ENCODE results near the gene ADGRG7. TPM values are rescaled to one million over a fixed set of nuclear protein-coding genes. Genes with fewer than 3 reads are reported as not detected.

The ADGRG7 gene
- total and polyA plus RNA-seq, 10 donors, result not detected

DNA sequence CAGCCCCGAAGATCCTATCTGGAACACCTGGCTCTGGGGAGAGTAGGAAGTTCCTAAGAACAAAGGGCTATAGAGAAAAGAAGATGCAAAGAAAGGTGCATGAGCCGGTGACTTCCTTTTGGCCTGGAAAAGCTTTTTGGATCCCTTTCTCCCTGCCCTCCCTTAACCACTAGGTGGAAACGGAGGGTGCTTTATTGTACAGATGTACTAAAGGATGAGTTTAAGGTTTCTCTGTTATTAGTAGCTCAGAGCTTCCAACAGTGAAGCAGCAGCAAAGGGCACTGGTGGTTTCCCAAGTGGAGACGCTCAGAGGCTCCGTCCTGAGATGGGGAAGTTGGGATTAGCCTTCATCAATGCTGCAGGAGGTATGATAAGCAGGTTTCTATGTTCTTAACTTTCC is 5.9 kb upstream of the ADGRG7 start:
- TF ChIP-seq, protein P1, sequence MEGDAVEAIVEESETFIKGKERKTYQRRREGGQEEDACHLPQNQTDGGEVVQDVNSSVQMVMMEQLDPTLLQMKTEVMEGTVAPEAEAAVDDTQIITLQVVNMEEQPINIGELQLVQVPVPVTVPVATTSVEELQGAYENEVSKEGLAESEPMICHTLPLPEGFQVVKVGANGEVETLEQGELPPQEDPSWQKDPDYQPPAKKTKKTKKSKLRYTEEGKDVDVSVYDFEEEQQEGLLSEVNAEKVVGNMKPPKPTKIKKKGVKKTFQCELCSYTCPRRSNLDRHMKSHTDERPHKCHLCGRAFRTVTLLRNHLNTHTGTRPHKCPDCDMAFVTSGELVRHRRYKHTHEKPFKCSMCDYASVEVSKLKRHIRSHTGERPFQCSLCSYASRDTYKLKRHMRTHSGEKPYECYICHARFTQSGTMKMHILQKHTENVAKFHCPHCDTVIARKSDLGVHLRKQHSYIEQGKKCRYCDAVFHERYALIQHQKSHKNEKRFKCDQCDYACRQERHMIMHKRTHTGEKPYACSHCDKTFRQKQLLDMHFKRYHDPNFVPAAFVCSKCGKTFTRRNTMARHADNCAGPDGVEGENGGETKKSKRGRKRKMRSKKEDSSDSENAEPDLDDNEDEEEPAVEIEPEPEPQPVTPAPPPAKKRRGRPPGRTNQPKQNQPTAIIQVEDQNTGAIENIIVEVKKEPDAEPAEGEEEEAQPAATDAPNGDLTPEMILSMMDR (IDR thresholded peaks at IDR 0.05 in 8 of 11, conservative IDR thresholded peaks at IDR 0.05 in 3 of 11), result no peak
- TF ChIP-seq POLR2A (IDR thresholded peaks at IDR 0.05) (no peak), POLR2AphosphoS5 (IDR thresholded peaks at IDR 0.05) (no peak)
- DNase-seq, result no peak
- Histone ChIP-seq H3K4me1 (peaks cover 0 to 19% (median 10%) of the 10 kb centered on the region in 6 donors), H3K9me3 (peaks cover 0 to 11% (median 2%) of the 10 kb centered on the region in 8 donors), H3K4me3 (peak overlapping the region in 4 of 8 donors; percentile 4 to 52 (median 16)), H3K27ac (peak overlapping the region; percentile 22 to 75 (median 68)), H3K36me3 (no peaks in the 10 kb centered on the region), H3K27me3 (replicated peaks in 1 of 7) (no peaks in the 10 kb centered on the region)
- intact Hi-C loops (cut with DNase I; ENCODE audit: low total_unique reads), result no loop called here
- WGBS, 5 donors, result 28 to 49% (median 34%) methylated on average over 5 of the region's 5 CpGs

DNA sequence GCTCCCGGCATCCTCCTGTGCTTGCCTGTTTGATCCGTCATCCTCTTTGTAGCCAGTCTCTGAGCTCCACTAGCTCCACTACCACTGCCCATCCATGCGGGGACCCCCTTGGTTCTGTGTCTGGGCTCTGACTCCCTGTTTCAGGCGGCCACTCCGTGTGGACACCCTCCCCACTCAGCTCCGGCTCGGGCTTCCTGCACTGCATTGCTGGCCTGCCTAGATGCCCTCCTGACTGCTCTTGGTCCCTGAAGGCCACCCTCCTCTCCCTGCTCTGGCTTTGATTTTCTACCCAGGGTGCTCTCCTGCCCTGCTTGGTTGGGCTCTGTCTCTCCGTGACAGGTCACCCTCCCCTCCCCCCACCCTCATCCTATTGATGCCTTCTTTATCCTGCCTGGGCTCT is 4.0 kb upstream of the ADGRG7 start:
- TF ChIP-seq, protein P1 (IDR thresholded peaks at IDR 0.05 in 8 of 11, conservative IDR thresholded peaks at IDR 0.05 in 3 of 11), result no peak
- TF ChIP-seq POLR2AphosphoS5 (IDR thresholded peaks at IDR 0.05) (no peak), POLR2A (IDR thresholded peaks at IDR 0.05) (no peak)
- no peak overlapping the region for H3K4me3 ChIP-seq
- H3K36me3 ChIP-seq, result no peaks in the 10 kb centered on the region
- peaks cover 0 to 5% (median 0%) of the 10 kb centered on the region in 8 donors for H3K9me3 ChIP-seq
- peaks cover 0 to 2% (median 0%) of the 10 kb centered on the region in 7 donors for H3K27me3 ChIP-seq (replicated peaks in 1 of 7)
- 86 to 91% (median 88%) methylated on average over 8 of the region's 8 CpGs for WGBS, 5 donors
- peaks cover 0 to 19% (median 10%) of the 10 kb centered on the region in 6 donors for H3K4me1 ChIP-seq
- DNase-seq, result no peak
- intact Hi-C loops (cut with DNase I; ENCODE audit: low total_unique reads), result no loop called here
- no peak overlapping the region for H3K27ac ChIP-seq

DNA sequence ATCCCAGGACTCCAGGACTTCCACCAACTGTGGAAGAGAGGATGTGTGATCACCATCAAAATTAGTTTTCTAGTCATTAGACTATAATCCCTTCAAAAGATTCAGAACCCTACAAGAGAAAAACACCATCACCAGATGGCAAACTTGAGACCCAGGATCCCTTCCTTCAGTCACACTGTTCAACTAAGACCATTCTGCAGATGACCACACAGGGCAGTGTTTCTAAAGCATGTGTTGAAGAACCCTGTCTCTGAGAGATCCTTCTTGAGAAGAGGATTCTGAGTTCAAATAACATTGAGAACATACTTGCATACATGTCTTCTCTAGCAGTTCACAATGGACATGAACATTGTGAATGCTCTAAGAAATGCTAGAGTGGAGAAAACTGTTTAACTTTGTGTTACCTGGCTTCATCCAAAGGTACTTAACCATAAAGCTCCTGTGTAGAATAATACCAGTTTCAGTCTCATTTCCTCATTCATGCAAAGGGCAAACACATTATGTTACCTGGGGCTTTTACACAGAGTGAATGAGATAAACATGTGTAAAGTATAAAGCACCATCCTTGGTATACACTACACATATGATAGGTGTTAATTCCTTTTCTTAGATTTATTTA is 2.4 kb upstream of the ADGRG7 start:
- H3K4me3 ChIP-seq, result no peak overlapping the region
- H3K9me3 ChIP-seq, result no peaks in the 10 kb centered on the region
- peaks cover 0 to 7% (median 0%) of the 10 kb centered on the region in 7 donors for H3K27me3 ChIP-seq (replicated peaks in 1 of 7)
- intact Hi-C loops (cut with DNase I; ENCODE audit: low total_unique reads), result no loop called here
- DNase-seq, result no peak
- H3K4me1 ChIP-seq, result peaks cover 0 to 19% (median 10%) of the 10 kb centered on the region in 6 donors
- no peak overlapping the region for H3K27ac ChIP-seq
- TF ChIP-seq, protein P1 (IDR thresholded peaks at IDR 0.05 in 8 of 11, conservative IDR thresholded peaks at IDR 0.05 in 3 of 11), result no peak
- TF ChIP-seq POLR2AphosphoS5 (IDR thresholded peaks at IDR 0.05) (no peak), POLR2A (IDR thresholded peaks at IDR 0.05) (no peak)
- H3K36me3 ChIP-seq, result no peaks in the 10 kb centered on the region

DNA sequence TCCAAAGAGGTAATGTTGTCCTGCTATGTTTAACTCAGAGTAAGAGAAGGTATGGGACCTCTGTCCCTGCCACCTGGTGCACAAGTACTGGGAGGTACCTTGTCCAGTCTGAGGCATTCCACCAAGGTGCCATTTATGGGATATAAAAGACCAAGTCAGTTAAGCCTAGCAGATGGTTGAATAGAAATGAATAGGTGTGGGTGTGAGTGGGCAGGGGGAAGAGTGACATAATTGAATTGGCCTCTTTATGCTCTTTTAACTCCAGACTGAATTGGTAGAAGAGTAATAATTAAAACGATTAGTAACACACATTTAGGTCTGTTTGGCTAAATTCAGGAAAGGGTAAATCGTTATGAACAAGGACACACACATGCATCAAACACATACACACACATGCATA is 562 bp downstream of the ADGRG7 start:
- no peaks in the 10 kb centered on the region for H3K36me3 ChIP-seq
- no peak for TF ChIP-seq POLR2AphosphoS5 (IDR thresholded peaks at IDR 0.05)
- TF ChIP-seq, protein P1 (IDR thresholded peaks at IDR 0.05 in 8 of 11, conservative IDR thresholded peaks at IDR 0.05 in 3 of 11), result no peak
- no peak for TF ChIP-seq POLR2A (IDR thresholded peaks at IDR 0.05)
- no peak overlapping the region for H3K4me3 ChIP-seq
- H3K4me1 ChIP-seq, result no peaks in the 10 kb centered on the region
- H3K9me3 ChIP-seq, result no peaks in the 10 kb centered on the region
- no peak for DNase-seq
- intact Hi-C loops (cut with DNase I; ENCODE audit: low total_unique reads), result no loop called here
- 73 to 90% (median 84%) methylated on average over 2 of the region's 2 CpGs for WGBS, 5 donors
- peaks cover 0 to 7% (median 0%) of the 10 kb centered on the region in 7 donors for H3K27me3 ChIP-seq (replicated peaks in 1 of 7)
- no peak overlapping the region for H3K27ac ChIP-seq

Measured in spleen (tissue), 11 donors.